ENCODE measurements around the gene COL13A1. TPM values are rescaled to one million over a fixed set of nuclear protein-coding genes. Genes with fewer than 3 reads are reported as not detected.

COL13A1 gene
- total RNA-seq, 1 donor from 2014 or later = 13.0 TPM

DNA sequence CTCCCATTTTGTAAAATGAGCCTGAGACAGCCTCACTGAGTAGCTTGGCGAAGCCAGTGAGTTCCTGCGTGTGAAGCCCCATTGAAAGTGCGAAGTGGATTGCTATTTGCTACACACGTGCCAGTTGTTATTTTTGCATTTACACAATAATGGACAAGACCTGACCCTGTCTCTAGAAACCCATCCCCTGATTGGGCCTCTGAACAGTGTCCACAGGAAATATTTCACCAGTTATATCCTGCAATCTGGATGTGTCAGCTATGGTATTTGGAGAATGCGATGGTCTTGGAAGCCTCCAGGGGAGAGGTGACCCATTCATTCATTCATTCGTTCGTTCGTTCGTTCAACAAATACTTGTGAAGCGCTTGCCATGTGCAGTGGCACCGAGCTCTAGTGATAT, 37.1 kb downstream of the COL13A1 start:
- Histone ChIP-seq H3K27me3 (ENCODE audit: control insufficient read depth in 3 of 3, insufficient read depth in 3 of 3, low read length in 3 of 3) (peaks cover 0 to 5% (median 3%) of the 10 kb centered on the region in 3 donors), H3K9me3 (ENCODE audit: control insufficient read depth in 3 of 3, low read length in 3 of 3) (no peaks in the 10 kb centered on the region), H3K4me3 (ENCODE audit: low read length in 3 of 3) (no peak overlapping the region), H3K9ac (ENCODE audit: low read depth in 1 of 3, low read length in 3 of 3) (no peak overlapping the region), H3K27ac (ENCODE audit: low read depth, low read length) (no peak overlapping the region), H3K36me3 (ENCODE audit: control insufficient read depth in 3 of 3, insufficient read depth in 3 of 3, low read length in 3 of 3) (no peaks in the 10 kb centered on the region), H3K4me1 (ENCODE audit: control insufficient read depth in 3 of 3, insufficient read depth in 3 of 3, low read length in 3 of 3) (peaks cover 4 to 37% (median 20%) of the 10 kb centered on the region in 3 donors)

GRCh38 chr10:69839696-69840345, 38.1 kb downstream of the COL13A1 start:
- H3K27me3 ChIP-seq (ENCODE audit: control insufficient read depth in 3 of 3, insufficient read depth in 3 of 3, low read length in 3 of 3) = peaks cover 0 to under 1% (median 0%) of the 10 kb centered on the region in 3 donors
- no peak overlapping the region for H3K27ac ChIP-seq (ENCODE audit: low read depth, low read length)
- H3K4me1 ChIP-seq (ENCODE audit: control insufficient read depth in 3 of 3, insufficient read depth in 3 of 3, low read length in 3 of 3) = peaks cover 0 to 37% (median 15%) of the 10 kb centered on the region in 3 donors
- H3K4me3 ChIP-seq (ENCODE audit: low read length in 3 of 3) = no peak overlapping the region
- no peaks in the 10 kb centered on the region for H3K9me3 ChIP-seq (ENCODE audit: control insufficient read depth in 3 of 3, low read length in 3 of 3)
- H3K9ac ChIP-seq (ENCODE audit: low read depth in 1 of 3, low read length in 3 of 3) = no peak overlapping the region
- no peaks in the 10 kb centered on the region for H3K36me3 ChIP-seq (ENCODE audit: control insufficient read depth in 3 of 3, insufficient read depth in 3 of 3, low read length in 3 of 3)

GRCh38 chr10:69840773-69841172, 39.1 kb downstream of the COL13A1 start:
- no peaks in the 10 kb centered on the region for H3K36me3 ChIP-seq (ENCODE audit: control insufficient read depth in 3 of 3, insufficient read depth in 3 of 3, low read length in 3 of 3)
- no peak overlapping the region for H3K9ac ChIP-seq (ENCODE audit: low read depth in 1 of 3, low read length in 3 of 3)
- H3K27me3 ChIP-seq (ENCODE audit: control insufficient read depth in 3 of 3, insufficient read depth in 3 of 3, low read length in 3 of 3) = no peaks in the 10 kb centered on the region
- H3K9me3 ChIP-seq (ENCODE audit: control insufficient read depth in 3 of 3, low read length in 3 of 3) = no peaks in the 10 kb centered on the region
- H3K27ac ChIP-seq (ENCODE audit: low read depth, low read length) = no peak overlapping the region
- H3K4me3 ChIP-seq (ENCODE audit: low read length in 3 of 3) = no peak overlapping the region
- H3K4me1 ChIP-seq (ENCODE audit: control insufficient read depth in 3 of 3, insufficient read depth in 3 of 3, low read length in 3 of 3) = peaks cover 5 to 34% (median 20%) of the 10 kb centered on the region in 3 donors

DNA sequence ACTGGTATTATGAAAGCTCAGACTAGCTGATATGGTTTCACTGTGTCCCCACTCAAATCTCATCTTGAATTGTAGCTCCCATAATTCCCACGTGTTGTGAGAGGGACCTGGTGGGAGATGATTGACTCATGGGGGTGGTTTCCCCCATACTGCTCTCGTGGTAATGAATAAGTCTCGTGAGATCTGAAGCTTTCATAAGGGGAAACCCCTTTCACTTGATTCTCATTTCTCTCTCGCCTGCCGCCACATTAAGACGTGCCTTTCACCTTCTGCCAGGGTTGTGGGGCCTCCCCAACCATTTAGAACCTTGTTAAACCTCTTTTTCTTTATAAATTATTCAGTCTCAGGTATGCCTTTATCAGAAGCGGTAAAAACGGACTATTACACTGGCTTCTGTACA, 40.3 kb downstream of the COL13A1 start:
- H3K4me1 ChIP-seq (ENCODE audit: control insufficient read depth in 3 of 3, insufficient read depth in 3 of 3, low read length in 3 of 3) = peaks cover 15 to 36% (median 29%) of the 10 kb centered on the region in 3 donors
- no peaks in the 10 kb centered on the region for H3K9me3 ChIP-seq (ENCODE audit: control insufficient read depth in 3 of 3, low read length in 3 of 3)
- H3K27ac ChIP-seq (ENCODE audit: low read depth, low read length) = no peak overlapping the region
- no peaks in the 10 kb centered on the region for H3K27me3 ChIP-seq (ENCODE audit: control insufficient read depth in 3 of 3, insufficient read depth in 3 of 3, low read length in 3 of 3)
- no peaks in the 10 kb centered on the region for H3K36me3 ChIP-seq (ENCODE audit: control insufficient read depth in 3 of 3, insufficient read depth in 3 of 3, low read length in 3 of 3)
- no peak overlapping the region for H3K9ac ChIP-seq (ENCODE audit: low read depth in 1 of 3, low read length in 3 of 3)
- H3K4me3 ChIP-seq (ENCODE audit: low read length in 3 of 3) = no peak overlapping the region

- Histone ChIP-seq H3K36me3 (ENCODE audit: control insufficient read depth in 3 of 3, insufficient read depth in 3 of 3, low read length in 3 of 3) (no peaks in the 10 kb centered on the region), H3K27ac (ENCODE audit: low read depth, low read length) (no peak overlapping the region), H3K27me3 (ENCODE audit: control insufficient read depth in 3 of 3, insufficient read depth in 3 of 3, low read length in 3 of 3) (no peaks in the 10 kb centered on the region), H3K4me3 (ENCODE audit: low read length in 3 of 3) (no peak overlapping the region), H3K9ac (ENCODE audit: low read depth in 1 of 3, low read length in 3 of 3) (no peak overlapping the region), H3K4me1 (ENCODE audit: control insufficient read depth in 3 of 3, insufficient read depth in 3 of 3, low read length in 3 of 3) (peaks cover 15 to 36% (median 25%) of the 10 kb centered on the region in 3 donors), H3K9me3 (ENCODE audit: control insufficient read depth in 3 of 3, low read length in 3 of 3) (no peaks in the 10 kb centered on the region)
Measured at GRCh38 chr10:69842882-69843281, 41.2 kb downstream of the COL13A1 start.

DNA sequence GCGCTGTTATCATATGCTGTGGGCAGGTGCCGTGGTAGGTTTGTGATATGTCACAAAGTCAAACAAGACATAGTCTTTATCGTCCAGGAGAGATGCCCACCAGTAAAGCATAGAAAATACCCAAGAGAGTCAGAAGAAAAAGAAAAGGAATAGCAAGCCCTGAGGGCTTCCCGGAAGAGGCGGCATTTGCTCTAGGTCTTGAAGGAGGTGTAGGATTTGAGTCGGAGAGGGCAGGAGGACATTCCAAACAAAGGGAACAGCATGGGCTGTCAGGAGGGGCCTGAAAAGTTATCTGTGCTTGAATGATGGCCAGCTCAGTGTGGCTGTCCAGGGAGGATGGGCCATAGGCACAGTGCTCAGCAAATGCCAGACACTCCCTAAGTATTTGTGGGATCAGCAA, 42.2 kb downstream of the COL13A1 start:
- H3K27ac ChIP-seq (ENCODE audit: low read depth, low read length) = no peak overlapping the region
- no peaks in the 10 kb centered on the region for H3K27me3 ChIP-seq (ENCODE audit: control insufficient read depth in 3 of 3, insufficient read depth in 3 of 3, low read length in 3 of 3)
- peaks cover 15 to 41% (median 26%) of the 10 kb centered on the region in 3 donors for H3K4me1 ChIP-seq (ENCODE audit: control insufficient read depth in 3 of 3, insufficient read depth in 3 of 3, low read length in 3 of 3)
- H3K9ac ChIP-seq (ENCODE audit: low read depth in 1 of 3, low read length in 3 of 3) = no peak overlapping the region
- no peaks in the 10 kb centered on the region for H3K36me3 ChIP-seq (ENCODE audit: control insufficient read depth in 3 of 3, insufficient read depth in 3 of 3, low read length in 3 of 3)
- H3K9me3 ChIP-seq (ENCODE audit: control insufficient read depth in 3 of 3, low read length in 3 of 3) = no peaks in the 10 kb centered on the region
- no peak overlapping the region for H3K4me3 ChIP-seq (ENCODE audit: low read length in 3 of 3)

DNA sequence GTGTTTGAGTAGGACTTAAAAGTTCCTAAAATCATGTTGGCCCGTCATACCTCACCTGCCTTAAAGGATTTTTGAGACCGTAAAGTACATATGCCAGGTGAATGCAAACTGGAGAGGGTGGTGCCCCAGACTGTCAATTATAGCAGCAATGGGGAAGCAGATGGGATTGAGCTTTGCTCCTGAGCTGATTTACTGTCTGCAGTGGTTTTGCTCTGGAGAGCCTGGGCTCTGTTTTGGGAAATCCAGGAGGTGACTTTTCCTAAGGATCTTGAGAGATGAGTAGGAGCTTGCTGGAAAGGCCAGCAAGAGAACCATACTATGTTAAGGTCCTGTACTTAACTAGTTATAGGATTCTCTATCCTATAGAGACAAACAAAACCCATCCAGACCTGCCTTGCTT, 43.0 kb downstream of the COL13A1 start:
- H3K27me3 ChIP-seq (ENCODE audit: control insufficient read depth in 3 of 3, insufficient read depth in 3 of 3, low read length in 3 of 3) = no peaks in the 10 kb centered on the region
- no peak overlapping the region for H3K9ac ChIP-seq (ENCODE audit: low read depth in 1 of 3, low read length in 3 of 3)
- no peaks in the 10 kb centered on the region for H3K9me3 ChIP-seq (ENCODE audit: control insufficient read depth in 3 of 3, low read length in 3 of 3)
- H3K4me3 ChIP-seq (ENCODE audit: low read length in 3 of 3) = no peak overlapping the region
- H3K36me3 ChIP-seq (ENCODE audit: control insufficient read depth in 3 of 3, insufficient read depth in 3 of 3, low read length in 3 of 3) = no peaks in the 10 kb centered on the region
- H3K4me1 ChIP-seq (ENCODE audit: control insufficient read depth in 3 of 3, insufficient read depth in 3 of 3, low read length in 3 of 3) = peaks cover 15 to 41% (median 24%) of the 10 kb centered on the region in 3 donors
- H3K27ac ChIP-seq (ENCODE audit: low read depth, low read length) = no peak overlapping the region

DNA sequence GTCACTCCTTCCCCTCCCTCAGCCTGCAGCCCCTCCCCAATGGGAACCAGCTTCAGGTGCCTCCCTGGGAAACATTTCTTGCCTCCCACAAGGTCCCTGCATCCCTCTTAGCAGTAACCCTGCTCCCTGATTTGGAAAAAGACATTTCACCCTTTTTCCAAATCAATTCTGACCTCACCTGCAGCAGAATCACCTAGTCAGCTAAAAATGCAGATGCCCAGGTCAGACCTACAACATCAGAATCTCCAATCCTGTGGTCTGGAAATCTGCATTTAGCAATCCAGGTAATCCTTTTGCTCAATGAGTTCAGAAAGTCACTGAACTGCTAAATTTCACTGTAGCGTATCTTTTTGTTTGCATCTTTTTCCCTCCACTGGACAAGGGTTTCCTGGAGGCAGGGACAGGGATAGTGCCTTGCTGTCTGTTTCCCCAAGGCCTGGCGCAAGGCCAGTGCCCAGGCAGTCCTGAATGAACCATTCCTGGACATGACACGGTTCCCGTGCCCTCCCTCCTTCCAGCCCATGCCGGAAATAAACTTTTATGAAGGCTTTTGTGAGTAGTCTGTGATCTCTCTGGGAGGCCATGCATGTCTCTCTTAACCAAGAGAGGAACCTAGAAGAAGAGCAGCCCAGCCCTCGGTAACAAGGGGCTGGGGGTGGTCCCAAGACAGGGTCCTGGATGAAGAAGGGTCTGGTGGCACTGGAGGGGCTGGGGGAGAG, 44.0 kb downstream of the COL13A1 start:
- H3K4me3 ChIP-seq (ENCODE audit: low read length in 3 of 3) = no peak overlapping the region
- peak overlapping the region in 2 of 3 donors; percentile 20 to 50 for H3K9ac ChIP-seq (ENCODE audit: low read depth in 1 of 3, low read length in 3 of 3)
- peaks cover 18 to 44% (median 24%) of the 10 kb centered on the region in 3 donors for H3K4me1 ChIP-seq (ENCODE audit: control insufficient read depth in 3 of 3, insufficient read depth in 3 of 3, low read length in 3 of 3)
- no peaks in the 10 kb centered on the region for H3K27me3 ChIP-seq (ENCODE audit: control insufficient read depth in 3 of 3, insufficient read depth in 3 of 3, low read length in 3 of 3)
- H3K27ac ChIP-seq (ENCODE audit: low read depth, low read length) = peak overlapping the region; percentile 74
- H3K9me3 ChIP-seq (ENCODE audit: control insufficient read depth in 3 of 3, low read length in 3 of 3) = no peaks in the 10 kb centered on the region
- H3K36me3 ChIP-seq (ENCODE audit: control insufficient read depth in 3 of 3, insufficient read depth in 3 of 3, low read length in 3 of 3) = no peaks in the 10 kb centered on the region

DNA sequence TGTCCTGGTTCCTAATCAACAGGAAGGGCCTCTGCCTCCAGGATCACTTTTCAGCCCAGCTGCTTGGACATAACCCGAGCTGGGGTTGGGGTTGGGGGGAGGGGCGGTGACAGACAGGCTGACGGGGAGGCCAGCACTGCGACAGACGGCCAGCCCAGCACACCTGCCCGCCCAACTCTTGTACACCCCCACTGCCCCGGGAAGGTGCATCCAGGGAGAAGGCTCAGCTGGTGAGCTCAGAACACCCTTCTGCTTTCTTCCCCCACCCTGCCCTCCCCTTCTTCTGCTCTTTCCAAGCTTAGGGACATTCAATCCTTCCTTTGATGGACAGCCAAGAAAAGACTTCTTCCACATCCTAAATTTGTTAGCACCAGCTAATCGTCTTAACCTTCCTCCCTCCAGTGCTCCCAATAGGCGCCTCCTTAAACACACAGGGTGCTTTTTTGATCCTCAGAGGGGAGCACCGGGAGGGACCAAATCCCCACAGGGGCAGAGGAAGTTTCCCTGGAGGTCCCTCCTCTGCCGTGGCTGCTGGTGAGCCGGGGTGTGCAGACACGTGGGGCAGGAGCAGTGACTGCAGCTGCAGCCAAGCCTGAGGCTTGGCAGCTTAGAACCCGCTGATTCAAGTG, 44.7 kb downstream of the COL13A1 start:
- Histone ChIP-seq H3K9me3 (ENCODE audit: control insufficient read depth in 3 of 3, low read length in 3 of 3) (no peaks in the 10 kb centered on the region), H3K27me3 (ENCODE audit: control insufficient read depth in 3 of 3, insufficient read depth in 3 of 3, low read length in 3 of 3) (no peaks in the 10 kb centered on the region), H3K27ac (ENCODE audit: low read depth, low read length) (peak overlapping the region; percentile 74), H3K9ac (ENCODE audit: low read depth in 1 of 3, low read length in 3 of 3) (peak overlapping the region in 1 of 3 donors; percentile 50), H3K4me1 (ENCODE audit: control insufficient read depth in 3 of 3, insufficient read depth in 3 of 3, low read length in 3 of 3) (peaks cover 18 to 44% (median 24%) of the 10 kb centered on the region in 3 donors), H3K36me3 (ENCODE audit: control insufficient read depth in 3 of 3, insufficient read depth in 3 of 3, low read length in 3 of 3) (no peaks in the 10 kb centered on the region), H3K4me3 (ENCODE audit: low read length in 3 of 3) (no peak overlapping the region)

DNA sequence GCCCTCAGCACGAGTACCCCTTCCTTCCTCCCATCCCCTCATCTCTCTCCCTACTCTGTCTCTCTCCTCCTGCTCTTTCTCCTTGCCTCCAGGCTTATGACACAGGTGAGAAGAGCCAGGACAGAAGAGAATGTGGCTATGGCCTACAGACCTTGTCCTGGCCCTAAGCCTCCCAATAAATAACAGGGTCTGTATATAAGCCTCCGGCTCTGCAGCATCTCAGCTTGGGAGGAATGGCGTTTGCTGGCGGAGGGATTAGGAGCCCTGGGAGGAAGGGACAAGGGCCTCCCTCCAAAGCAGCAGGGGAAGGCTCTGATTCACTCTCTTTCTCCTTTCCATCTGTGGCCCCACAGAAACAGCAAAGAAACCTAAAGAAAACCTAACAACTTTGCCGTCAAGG, 45.8 kb downstream of the COL13A1 start:
- H3K9ac ChIP-seq (ENCODE audit: low read depth in 1 of 3, low read length in 3 of 3) = no peak overlapping the region
- H3K27ac ChIP-seq (ENCODE audit: low read depth, low read length) = no peak overlapping the region
- H3K9me3 ChIP-seq (ENCODE audit: control insufficient read depth in 3 of 3, low read length in 3 of 3) = no peaks in the 10 kb centered on the region
- no peaks in the 10 kb centered on the region for H3K27me3 ChIP-seq (ENCODE audit: control insufficient read depth in 3 of 3, insufficient read depth in 3 of 3, low read length in 3 of 3)
- H3K36me3 ChIP-seq (ENCODE audit: control insufficient read depth in 3 of 3, insufficient read depth in 3 of 3, low read length in 3 of 3) = no peaks in the 10 kb centered on the region
- H3K4me1 ChIP-seq (ENCODE audit: control insufficient read depth in 3 of 3, insufficient read depth in 3 of 3, low read length in 3 of 3) = peaks cover 18 to 44% (median 24%) of the 10 kb centered on the region in 3 donors
- H3K4me3 ChIP-seq (ENCODE audit: low read length in 3 of 3) = no peak overlapping the region
